ENCODE results near the gene MALAT1. TPM values are rescaled to one million over a fixed set of nuclear protein-coding genes. Genes with fewer than 3 reads are reported as not detected.
"Not testable (repeated sequence)": the region's sequence is repeated elsewhere in the genome, so short reads cannot be mapped to it uniquely, and the experiment has no call there.

MALAT1 gene
- total RNA-seq, 1 donor = 2,681 TPM

DNA sequence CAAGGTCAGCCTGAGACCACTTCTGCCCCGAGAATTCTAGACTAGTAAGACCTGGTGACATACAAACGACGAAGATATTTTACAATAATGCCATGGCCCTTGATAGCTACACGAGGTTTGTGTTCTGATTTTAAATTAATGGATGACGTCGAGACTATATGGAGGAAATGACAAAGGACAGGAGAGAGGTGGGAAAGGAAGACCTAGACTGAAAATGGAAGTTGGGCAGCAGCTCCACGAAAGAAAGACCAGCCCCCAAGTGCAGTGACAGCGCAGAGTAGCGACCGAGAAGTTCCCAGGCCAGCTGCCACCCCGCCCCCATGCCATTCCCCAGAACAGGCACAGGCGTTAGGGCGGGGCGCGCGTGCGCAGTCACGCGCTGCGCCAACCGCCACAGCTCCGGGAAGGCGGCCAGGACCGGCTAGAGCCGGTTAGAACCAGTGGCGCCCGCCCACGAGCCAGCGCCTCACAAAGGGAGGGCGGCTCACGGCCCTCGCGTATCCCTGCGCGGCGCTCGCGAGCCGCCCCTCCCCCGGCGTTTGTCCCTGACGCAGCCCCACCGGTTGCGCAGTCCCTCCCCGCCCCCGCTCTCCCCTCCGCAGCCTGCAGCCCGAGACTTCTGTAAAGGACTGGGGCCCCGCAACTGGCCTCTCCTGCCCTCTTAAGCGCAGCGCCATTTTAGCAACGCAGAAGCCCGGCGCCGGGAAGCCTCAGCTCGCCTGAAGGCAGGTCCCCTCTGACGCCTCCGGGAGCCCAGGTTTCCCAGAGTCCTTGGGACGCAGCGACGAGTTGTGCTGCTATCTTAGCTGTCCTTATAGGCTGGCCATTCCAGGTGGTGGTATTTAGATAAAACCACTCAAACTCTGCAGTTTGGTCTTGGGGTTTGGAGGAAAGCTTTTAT is 1.5 kb upstream of the MALAT1 start:
- peak; percentile 94 to 99 (median 98) for DNase-seq (ENCODE audit: low read depth in 2 of 3, low spot score in 2 of 3)

DNA sequence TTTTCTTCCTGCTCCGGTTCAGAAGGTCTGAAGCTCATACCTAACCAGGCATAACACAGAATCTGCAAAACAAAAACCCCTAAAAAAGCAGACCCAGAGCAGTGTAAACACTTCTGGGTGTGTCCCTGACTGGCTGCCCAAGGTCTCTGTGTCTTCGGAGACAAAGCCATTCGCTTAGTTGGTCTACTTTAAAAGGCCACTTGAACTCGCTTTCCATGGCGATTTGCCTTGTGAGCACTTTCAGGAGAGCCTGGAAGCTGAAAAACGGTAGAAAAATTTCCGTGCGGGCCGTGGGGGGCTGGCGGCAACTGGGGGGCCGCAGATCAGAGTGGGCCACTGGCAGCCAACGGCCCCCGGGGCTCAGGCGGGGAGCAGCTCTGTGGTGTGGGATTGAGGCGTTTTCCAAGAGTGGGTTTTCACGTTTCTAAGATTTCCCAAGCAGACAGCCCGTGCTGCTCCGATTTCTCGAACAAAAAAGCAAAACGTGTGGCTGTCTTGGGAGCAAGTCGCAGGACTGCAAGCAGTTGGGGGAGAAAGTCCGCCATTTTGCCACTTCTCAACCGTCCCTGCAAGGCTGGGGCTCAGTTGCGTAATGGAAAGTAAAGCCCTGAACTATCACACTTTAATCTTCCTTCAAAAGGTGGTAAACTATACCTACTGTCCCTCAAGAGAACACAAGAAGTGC is 661 bp upstream of the MALAT1 start:
- peak in 2 of 3 donors; percentile 54 to 82 for DNase-seq (ENCODE audit: low read depth in 2 of 3, low spot score in 2 of 3)

DNA sequence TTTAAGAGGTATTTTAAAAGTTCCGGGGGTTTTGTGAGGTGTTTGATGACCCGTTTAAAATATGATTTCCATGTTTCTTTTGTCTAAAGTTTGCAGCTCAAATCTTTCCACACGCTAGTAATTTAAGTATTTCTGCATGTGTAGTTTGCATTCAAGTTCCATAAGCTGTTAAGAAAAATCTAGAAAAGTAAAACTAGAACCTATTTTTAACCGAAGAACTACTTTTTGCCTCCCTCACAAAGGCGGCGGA is 193 bp upstream of the MALAT1 start:
- DNase-seq (ENCODE audit: low read depth in 2 of 3, low spot score in 2 of 3) = no peak

DNA sequence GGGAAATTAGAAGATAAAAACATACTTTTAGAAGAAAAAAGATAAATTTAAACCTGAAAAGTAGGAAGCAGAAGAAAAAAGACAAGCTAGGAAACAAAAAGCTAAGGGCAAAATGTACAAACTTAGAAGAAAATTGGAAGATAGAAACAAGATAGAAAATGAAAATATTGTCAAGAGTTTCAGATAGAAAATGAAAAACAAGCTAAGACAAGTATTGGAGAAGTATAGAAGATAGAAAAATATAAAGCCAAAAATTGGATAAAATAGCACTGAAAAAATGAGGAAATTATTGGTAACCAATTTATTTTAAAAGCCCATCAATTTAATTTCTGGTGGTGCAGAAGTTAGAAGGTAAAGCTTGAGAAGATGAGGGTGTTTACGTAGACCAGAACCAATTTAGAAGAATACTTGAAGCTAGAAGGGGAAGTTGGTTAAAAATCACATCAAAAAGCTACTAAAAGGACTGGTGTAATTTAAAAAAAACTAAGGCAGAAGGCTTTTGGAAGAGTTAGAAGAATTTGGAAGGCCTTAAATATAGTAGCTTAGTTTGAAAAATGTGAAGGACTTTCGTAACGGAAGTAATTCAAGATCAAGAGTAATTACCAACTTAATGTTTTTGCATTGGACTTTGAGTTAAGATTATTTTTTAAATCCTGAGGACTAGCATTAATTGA is 1.0 kb downstream of the MALAT1 start:
- peak in 1 of 3 donors; percentile 59 for DNase-seq (ENCODE audit: low read depth in 2 of 3, low spot score in 2 of 3)

DNA sequence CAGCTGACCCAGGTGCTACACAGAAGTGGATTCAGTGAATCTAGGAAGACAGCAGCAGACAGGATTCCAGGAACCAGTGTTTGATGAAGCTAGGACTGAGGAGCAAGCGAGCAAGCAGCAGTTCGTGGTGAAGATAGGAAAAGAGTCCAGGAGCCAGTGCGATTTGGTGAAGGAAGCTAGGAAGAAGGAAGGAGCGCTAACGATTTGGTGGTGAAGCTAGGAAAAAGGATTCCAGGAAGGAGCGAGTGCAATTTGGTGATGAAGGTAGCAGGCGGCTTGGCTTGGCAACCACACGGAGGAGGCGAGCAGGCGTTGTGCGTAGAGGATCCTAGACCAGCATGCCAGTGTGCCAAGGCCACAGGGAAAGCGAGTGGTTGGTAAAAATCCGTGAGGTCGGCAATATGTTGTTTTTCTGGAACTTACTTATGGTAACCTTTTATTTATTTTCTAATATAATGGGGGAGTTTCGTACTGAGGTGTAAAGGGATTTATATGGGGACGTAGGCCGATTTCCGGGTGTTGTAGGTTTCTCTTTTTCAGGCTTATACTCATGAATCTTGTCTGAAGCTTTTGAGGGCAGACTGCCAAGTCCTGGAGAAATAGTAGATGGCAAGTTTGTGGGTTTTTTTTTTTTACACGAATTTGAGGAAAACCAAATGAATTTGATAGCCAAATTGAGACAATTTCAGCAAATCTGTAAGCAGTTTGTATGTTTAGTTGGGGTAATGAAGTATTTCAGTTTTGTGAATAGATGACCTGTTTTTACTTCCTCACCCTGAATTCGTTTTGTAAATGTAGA is 1.7 kb downstream of the MALAT1 start:
- DNase-seq (ENCODE audit: low read depth in 2 of 3, low spot score in 2 of 3) = peak in 1 of 3 donors; percentile 70

DNA sequence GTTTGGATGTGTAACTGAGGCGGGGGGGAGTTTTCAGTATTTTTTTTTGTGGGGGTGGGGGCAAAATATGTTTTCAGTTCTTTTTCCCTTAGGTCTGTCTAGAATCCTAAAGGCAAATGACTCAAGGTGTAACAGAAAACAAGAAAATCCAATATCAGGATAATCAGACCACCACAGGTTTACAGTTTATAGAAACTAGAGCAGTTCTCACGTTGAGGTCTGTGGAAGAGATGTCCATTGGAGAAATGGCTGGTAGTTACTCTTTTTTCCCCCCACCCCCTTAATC is 2.3 kb downstream of the MALAT1 start:
- DNase-seq (ENCODE audit: low read depth in 2 of 3, low spot score in 2 of 3) = no peak

DNA sequence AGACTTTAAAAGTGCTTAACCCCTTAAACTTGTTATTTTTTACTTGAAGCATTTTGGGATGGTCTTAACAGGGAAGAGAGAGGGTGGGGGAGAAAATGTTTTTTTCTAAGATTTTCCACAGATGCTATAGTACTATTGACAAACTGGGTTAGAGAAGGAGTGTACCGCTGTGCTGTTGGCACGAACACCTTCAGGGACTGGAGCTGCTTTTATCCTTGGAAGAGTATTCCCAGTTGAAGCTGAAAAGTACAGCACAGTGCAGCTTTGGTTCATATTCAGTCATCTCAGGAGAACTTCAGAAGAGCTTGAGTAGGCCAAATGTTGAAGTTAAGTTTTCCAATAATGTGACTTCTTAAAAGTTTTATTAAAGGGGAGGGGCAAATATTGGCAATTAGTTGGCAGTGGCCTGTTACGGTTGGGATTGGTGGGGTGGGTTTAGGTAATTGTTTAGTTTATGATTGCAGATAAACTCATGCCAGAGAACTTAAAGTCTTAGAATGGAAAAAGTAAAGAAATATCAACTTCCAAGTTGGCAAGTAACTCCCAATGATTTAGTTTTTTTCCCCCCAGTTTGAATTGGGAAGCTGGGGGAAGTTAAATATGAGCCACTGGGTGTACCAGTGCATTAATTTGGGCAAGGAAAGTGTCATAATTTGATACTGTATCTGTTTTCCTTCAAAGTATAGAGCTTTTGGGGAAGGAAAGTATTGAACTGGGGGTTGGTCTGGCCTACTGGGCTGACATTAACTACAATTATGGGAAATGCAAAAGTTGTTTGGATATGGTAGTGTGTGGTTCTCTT is 2.8 kb downstream of the MALAT1 start:
- DNase-seq (ENCODE audit: low read depth in 2 of 3, low spot score in 2 of 3) = peak in 1 of 3 donors; percentile 64

DNA sequence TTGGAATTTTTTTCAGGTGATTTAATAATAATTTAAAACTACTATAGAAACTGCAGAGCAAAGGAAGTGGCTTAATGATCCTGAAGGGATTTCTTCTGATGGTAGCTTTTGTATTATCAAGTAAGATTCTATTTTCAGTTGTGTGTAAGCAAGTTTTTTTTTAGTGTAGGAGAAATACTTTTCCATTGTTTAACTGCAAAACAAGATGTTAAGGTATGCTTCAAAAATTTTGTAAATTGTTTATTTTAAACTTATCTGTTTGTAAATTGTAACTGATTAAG is 3.4 kb downstream of the MALAT1 start:
- DNase-seq (ENCODE audit: low read depth in 2 of 3, low spot score in 2 of 3) = peak in 1 of 3 donors; percentile 56

DNA sequence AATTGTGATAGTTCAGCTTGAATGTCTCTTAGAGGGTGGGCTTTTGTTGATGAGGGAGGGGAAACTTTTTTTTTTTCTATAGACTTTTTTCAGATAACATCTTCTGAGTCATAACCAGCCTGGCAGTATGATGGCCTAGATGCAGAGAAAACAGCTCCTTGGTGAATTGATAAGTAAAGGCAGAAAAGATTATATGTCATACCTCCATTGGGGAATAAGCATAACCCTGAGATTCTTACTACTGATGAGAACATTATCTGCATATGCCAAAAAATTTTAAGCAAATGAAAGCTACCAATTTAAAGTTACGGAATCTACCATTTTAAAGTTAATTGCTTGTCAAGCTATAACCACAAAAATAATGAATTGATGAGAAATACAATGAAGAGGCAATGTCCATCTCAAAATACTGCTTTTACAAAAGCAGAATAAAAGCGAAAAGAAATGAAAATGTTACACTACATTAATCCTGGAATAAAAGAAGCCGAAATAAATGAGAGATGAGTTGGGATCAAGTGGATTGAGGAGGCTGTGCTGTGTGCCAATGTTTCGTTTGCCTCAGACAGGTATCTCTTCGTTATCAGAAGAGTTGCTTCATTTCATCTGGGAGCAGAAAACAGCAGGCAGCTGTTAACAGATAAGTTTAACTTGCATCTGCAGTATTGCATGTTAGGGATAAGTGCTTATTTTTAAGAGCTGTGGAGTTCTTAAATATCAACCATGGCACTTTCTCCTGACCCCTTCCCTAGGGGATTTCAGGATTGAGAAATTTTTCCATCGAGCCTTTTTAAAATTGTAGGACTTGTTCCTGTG is 3.9 kb downstream of the MALAT1 start:
- DNase-seq (ENCODE audit: low read depth in 2 of 3, low spot score in 2 of 3) = peak in 1 of 3 donors; percentile 79

DNA sequence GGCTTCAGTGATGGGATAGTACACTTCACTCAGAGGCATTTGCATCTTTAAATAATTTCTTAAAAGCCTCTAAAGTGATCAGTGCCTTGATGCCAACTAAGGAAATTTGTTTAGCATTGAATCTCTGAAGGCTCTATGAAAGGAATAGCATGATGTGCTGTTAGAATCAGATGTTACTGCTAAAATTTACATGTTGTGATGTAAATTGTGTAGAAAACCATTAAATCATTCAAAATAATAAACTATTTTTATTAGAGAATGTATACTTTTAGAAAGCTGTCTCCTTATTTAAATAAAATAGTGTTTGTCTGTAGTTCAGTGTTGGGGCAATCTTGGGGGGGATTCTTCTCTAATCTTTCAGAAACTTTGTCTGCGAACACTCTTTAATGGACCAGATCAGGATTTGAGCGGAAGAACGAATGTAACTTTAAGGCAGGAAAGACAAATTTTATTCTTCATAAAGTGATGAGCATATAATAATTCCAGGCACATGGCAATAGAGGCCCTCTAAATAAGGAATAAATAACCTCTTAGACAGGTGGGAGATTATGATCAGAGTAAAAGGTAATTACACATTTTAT is 4.6 kb downstream of the MALAT1 start:
- DNase-seq (ENCODE audit: low read depth in 2 of 3, low spot score in 2 of 3) = peak in 1 of 3 donors; percentile 78

DNA sequence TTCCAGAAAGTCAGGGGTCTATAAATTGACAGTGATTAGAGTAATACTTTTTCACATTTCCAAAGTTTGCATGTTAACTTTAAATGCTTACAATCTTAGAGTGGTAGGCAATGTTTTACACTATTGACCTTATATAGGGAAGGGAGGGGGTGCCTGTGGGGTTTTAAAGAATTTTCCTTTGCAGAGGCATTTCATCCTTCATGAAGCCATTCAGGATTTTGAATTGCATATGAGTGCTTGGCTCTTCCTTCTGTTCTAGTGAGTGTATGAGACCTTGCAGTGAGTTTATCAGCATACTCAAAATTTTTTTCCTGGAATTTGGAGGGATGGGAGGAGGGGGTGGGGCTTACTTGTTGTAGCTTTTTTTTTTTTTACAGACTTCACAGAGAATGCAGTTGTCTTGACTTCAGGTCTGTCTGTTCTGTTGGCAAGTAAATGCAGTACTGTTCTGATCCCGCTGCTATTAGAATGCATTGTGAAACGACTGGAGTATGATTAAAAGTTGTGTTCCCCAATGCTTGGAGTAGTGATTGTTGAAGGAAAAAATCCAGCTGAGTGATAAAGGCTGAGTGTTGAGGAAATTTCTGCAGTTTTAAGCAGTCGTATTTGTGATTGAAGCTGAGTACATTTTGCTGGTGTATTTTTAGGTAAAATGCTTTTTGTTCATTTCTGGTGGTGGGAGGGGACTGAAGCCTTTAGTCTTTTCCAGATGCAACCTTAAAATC is 5.3 kb downstream of the MALAT1 start:
- peak in 1 of 3 donors; percentile 83 for DNase-seq (ENCODE audit: low read depth in 2 of 3, low spot score in 2 of 3)

DNA sequence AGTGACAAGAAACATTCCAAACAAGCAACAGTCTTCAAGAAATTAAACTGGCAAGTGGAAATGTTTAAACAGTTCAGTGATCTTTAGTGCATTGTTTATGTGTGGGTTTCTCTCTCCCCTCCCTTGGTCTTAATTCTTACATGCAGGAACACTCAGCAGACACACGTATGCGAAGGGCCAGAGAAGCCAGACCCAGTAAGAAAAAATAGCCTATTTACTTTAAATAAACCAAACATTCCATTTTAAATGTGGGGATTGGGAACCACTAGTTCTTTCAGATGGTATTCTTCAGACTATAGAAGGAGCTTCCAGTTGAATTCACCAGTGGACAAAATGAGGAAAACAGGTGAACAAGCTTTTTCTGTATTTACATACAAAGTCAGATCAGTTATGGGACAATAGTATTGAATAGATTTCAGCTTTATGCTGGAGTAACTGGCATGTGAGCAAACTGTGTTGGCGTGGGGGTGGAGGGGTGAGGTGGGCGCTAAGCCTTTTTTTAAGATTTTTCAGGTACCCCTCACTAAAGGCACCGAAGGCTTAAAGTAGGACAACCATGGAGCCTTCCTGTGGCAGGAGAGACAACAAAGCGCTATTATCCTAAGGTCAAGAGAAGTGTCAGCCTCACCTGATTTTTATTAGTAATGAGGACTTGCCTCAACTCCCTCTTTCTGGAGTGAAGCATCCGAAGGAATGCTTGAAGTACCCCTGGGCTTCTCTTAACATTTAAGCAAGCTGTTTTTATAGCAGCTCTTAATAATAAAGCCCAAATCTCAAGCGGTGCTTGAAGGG is 6.0 kb downstream of the MALAT1 start:
- DNase-seq (ENCODE audit: low read depth in 2 of 3, low spot score in 2 of 3) = peak in 1 of 3 donors; percentile 80

DNA sequence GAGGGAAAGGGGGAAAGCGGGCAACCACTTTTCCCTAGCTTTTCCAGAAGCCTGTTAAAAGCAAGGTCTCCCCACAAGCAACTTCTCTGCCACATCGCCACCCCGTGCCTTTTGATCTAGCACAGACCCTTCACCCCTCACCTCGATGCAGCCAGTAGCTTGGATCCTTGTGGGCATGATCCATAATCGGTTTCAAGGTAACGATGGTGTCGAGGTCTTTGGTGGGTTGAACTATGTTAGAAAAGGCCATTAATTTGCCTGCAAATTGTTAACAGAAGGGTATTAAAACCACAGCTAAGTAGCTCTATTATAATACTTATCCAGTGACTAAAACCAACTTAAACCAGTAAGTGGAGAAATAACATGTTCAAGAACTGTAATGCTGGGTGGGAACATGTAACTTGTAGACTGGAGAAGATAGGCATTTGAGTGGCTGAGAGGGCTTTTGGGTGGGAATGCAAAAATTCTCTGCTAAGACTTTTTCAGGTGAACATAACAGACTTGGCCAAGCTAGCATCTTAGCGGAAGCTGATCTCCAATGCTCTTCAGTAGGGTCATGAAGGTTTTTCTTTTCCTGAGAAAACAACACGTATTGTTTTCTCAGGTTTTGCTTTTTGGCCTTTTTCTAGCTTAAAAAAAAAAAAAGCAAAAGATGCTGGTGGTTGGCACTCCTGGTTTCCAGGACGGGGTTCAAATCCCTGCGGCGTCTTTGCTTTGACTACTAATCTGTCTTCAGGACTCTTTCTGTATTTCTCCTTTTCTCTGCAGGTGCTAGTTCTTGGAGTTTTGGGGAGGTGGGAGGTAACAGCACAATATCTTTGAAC is 6.8 kb downstream of the MALAT1 start:
- DNase-seq (ENCODE audit: low read depth in 2 of 3, low spot score in 2 of 3) = peak in 1 of 3 donors; percentile 83

DNA sequence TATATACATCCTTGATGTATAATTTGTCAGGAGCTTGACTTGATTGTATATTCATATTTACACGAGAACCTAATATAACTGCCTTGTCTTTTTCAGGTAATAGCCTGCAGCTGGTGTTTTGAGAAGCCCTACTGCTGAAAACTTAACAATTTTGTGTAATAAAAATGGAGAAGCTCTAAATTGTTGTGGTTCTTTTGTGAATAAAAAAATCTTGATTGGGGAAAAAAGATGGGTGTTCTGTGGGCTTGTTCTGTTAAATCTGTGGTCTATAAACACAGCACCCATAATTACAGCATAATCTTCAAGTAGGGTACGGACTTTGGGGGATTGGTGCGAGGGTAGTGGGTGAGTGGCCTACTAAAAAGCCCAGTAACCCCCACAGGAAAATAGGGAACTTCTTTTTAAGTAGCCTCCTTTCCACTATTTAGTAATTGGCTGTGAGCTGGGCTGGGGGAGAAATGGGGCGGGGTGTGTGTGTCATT is 7.5 kb downstream of the MALAT1 start:
- DNase-seq (ENCODE audit: low read depth in 2 of 3, low spot score in 2 of 3) = peak in 1 of 3 donors; percentile 86

DNA sequence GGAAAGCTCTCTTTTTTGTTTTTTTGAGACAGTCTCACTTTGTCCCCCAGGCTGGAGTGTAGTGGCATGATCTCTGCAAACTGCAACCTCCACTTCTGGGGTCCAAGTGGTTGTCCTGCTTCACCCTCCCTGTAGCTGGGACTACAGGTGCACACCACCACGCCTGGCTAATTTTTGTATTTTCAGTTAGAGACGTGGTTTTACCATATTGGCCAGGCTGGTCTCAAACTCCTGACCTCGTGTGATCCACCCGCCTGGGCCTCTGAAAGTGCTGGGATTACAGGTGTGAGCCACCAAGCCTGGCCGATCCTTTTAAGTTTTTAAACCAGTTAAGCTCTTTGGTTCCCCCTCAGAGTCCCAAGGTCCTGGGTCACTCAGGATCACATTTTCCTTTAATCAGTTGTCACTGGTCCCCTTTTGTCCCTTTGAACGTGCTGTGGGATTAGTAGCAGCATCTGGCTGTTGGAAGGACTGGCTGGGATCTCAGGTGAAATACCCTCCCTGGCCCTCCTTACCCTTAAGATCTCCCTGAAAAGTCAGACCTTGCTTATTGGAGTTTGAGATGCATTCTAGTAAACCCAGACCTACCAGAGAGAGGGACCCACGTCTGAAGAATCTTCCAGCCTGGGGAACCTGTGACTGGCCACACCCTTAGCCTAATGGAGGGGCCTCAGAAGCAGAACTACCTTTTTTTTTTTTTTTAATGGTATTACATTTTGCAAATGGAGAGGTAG is 8.1 kb downstream of the MALAT1 start:
- DNase-seq (ENCODE audit: low read depth in 2 of 3, low spot score in 2 of 3) = peak in 2 of 3 donors; percentile 78 to 98

DNA sequence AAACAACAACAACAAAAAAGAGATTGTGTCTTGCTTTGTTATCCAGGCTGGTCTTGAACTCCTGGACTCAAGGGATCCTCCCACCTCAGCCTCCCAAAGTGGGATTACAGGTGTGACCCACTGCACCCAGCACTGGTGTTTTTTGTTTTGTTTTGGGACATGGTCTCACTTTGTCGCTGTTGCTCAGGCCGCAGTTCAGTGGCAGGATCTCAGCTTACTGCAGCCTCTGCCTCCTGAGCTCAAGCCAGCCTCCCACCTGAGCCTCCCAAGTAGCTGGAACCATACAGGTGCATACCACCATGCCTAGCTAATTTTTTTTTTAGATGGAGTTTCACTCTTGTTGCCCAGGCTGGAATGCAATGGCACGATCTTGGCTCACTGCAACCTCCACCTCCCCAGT is 13.5 kb downstream of the MALAT1 start:
- not testable (repeated sequence) for DNase-seq (ENCODE audit: low read depth in 2 of 3, low spot score in 2 of 3)
